GM18870 (cell line): ENCODE results near the gene STIM2.
"Not testable (repeated sequence)": the region's sequence is repeated elsewhere in the genome, so short reads cannot be mapped to it uniquely, and the experiment has no call there.

Source experiments
- ATAC-seq: cut with Tn5 transposase; IDR thresholded peaks from one replicate; pipeline ENCODE4 v1.9.1; 2021; ENCODE audit warnings: moderate library complexity; ENCODE audit not compliant: unreplicated experiment

STIM2 gene

GRCh38 chr4:27022963-27023362, 162.3 kb downstream of the STIM2 start:
- no peak for ATAC-seq

GRCh38 chr4:27023366-27023765, 162.7 kb downstream of the STIM2 start:
- no peak for ATAC-seq

GRCh38 chr4:27024805-27025204, 164.2 kb downstream of the STIM2 start:
- ATAC-seq, result no peak

- ATAC-seq, result no peak
These were observed 166.8 kb downstream of the STIM2 start for GRCh38 chr4:27027428-27027827.

GRCh38 chr4:27035127-27035526, 174.5 kb downstream of the STIM2 start:
- not testable (repeated sequence) for ATAC-seq

- no peak for ATAC-seq
These were observed 179.7 kb downstream of the STIM2 start for GRCh38 chr4:27040356-27040755.

GRCh38 chr4:27042411-27042810, 181.8 kb downstream of the STIM2 start:
- no peak for ATAC-seq

GRCh38 chr4:27043200-27043599, 182.6 kb downstream of the STIM2 start:
- no peak for ATAC-seq

GRCh38 chr4:27046851-27047250, 186.2 kb downstream of the STIM2 start:
- ATAC-seq, result no peak

- ATAC-seq, result no peak
These were observed 188.0 kb downstream of the STIM2 start for GRCh38 chr4:27048429-27049238.

GRCh38 chr4:27049239-27049829, 188.7 kb downstream of the STIM2 start:
- no peak for ATAC-seq

- ATAC-seq, result no peak
These were observed 190.1 kb downstream of the STIM2 start for GRCh38 chr4:27050731-27051130.

- no peak for ATAC-seq
These were observed 194.7 kb downstream of the STIM2 start for GRCh38 chr4:27055221-27055760.

GRCh38 chr4:27056281-27056680, 195.6 kb downstream of the STIM2 start:
- ATAC-seq, result no peak

GRCh38 chr4:27057053-27057452, 196.4 kb downstream of the STIM2 start:
- no peak for ATAC-seq

GRCh38 chr4:27057662-27058061, 197.0 kb downstream of the STIM2 start:
- ATAC-seq, result no peak

GRCh38 chr4:27058819-27059406, 198.3 kb downstream of the STIM2 start:
- no peak for ATAC-seq

- no peak for ATAC-seq
These were observed 198.8 kb downstream of the STIM2 start for GRCh38 chr4:27059446-27059845.

- no peak for ATAC-seq
These were observed 201.6 kb downstream of the STIM2 start for GRCh38 chr4:27062256-27062655.

GRCh38 chr4:27066591-27066990, 205.9 kb downstream of the STIM2 start:
- ATAC-seq, result no peak

GRCh38 chr4:27068151-27068867, 207.7 kb downstream of the STIM2 start:
- ATAC-seq, result no peak
